BLaER1 (cell line): Measurements from ENCODE around the gene SURF1.
"Not testable (repeated sequence)": the region's sequence is repeated elsewhere in the genome, so short reads cannot be mapped to it uniquely, and the experiment has no call there.

Source experiments
- H3K27ac ChIP-seq: shearing (Covaris generic); formaldehyde crosslinking; 2 replicates; pipeline ENCODE4 v1.8.1; 2022
- H3K27me3 ChIP-seq: shearing (Covaris generic); formaldehyde crosslinking; 2 replicates; pipeline ENCODE4 v1.8.1; 2022
- H3K36me3 ChIP-seq: shearing (Covaris generic); formaldehyde crosslinking; 2 replicates; pipeline ENCODE4 v1.8.1; 2022
- H3K4me1 ChIP-seq: shearing (Covaris generic); formaldehyde crosslinking; 2 replicates; pipeline ENCODE4 v1.8.1; 2022
- H3K4me2 ChIP-seq: shearing (Covaris generic); formaldehyde crosslinking; 2 replicates; pipeline ENCODE4 v1.8.1; 2022
- H3K4me3 ChIP-seq: shearing (Covaris generic); formaldehyde crosslinking; 2 replicates; pipeline ENCODE4 v1.8.1; 2022
- H3K9ac ChIP-seq: shearing (Covaris generic); formaldehyde crosslinking; 2 replicates; pipeline ENCODE4 v1.8.1; 2022
- H3K9me3 ChIP-seq: shearing (Covaris generic); formaldehyde crosslinking; 2 replicates; pipeline ENCODE4 v1.8.1; 2022
- H4K20me1 ChIP-seq: shearing (Covaris generic); formaldehyde crosslinking; 2 replicates; pipeline ENCODE4 v1.8.1; 2022
- Cebpa-rat ChIP-seq: shearing (Covaris generic); IDR thresholded peaks from 2 replicates; pipeline ENCODE4 v1.8.1; 2022

The SURF1 gene

GRCh38 chr9:133339641-133340040, 16.6 kb downstream of the SURF1 start:
- H3K4me1 ChIP-seq: peaks cover 66% of the 10 kb centered on the region
- no peak overlapping the region for H3K4me3 ChIP-seq
- TF ChIP-seq Cebpa-rat: no peak
- peaks cover 67% of the 10 kb centered on the region for H3K36me3 ChIP-seq
- H3K27me3 ChIP-seq: no peaks in the 10 kb centered on the region
- no peak overlapping the region; the same call in 1 of the 2 replicates for H3K4me2 ChIP-seq
- no peaks in the 10 kb centered on the region for H3K9me3 ChIP-seq
- H3K9ac ChIP-seq: 0 out of 2 replicates have a peak overlapping the region, but pooled peaks have one; percentile 61
- peak overlapping the region; percentile 83 for H3K27ac ChIP-seq
- peaks cover 27% of the 10 kb centered on the region for H4K20me1 ChIP-seq

GRCh38 chr9:133335924-133336811, 20.1 kb downstream of the SURF1 start, which contains the start of gene SURF6:
Gene SURF6 (minus strand): TSS chr9:133336188. CDS start chr9:133336132, 56 bp downstream.
- peaks cover 43% of the 10 kb centered on the region for H3K4me1 ChIP-seq
- peak within 1 kb of the TSS; percentile 94 for H3K9ac ChIP-seq
- no peaks in the 10 kb centered on the region for H3K9me3 ChIP-seq
- H3K27me3 ChIP-seq: no peaks in the 10 kb centered on the region
- TF ChIP-seq Cebpa-rat: no peak
- H3K27ac ChIP-seq: peak within 1 kb of the TSS; percentile 91
- H3K4me3 ChIP-seq: peak within 1 kb of the TSS; percentile 85
- H4K20me1 ChIP-seq: peaks cover 46% of the 10 kb centered on the region
- peak within 1 kb of the TSS; percentile 95 for H3K4me2 ChIP-seq
- H3K36me3 ChIP-seq: peaks cover 67% of the 10 kb centered on the region

DNA sequence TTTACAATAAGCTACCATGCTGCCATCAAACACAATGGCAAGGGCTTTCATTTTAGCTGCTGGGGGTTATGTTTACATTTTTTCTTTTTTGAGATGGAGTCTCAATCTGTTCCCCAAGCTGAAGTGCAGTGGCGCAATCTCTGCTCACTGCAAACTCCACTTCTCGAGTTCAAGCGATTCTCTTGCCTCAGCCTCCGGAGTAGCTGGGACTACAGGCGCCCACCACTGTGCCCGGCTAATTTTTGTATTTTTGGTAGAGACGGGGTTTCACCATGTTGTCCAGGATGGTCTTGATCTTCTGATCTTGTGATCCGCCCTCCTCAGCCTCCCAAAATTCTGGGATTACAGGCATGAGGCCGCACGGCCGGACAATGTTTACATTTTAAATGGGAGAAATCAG, 21.4 kb downstream of the SURF1 start:
- Histone ChIP-seq H3K27ac (peak overlapping the region; percentile 91; the same call in 1 of the 2 replicates), H3K9ac (peak overlapping the region; percentile 94), H4K20me1 (peaks cover 58% of the 10 kb centered on the region), H3K4me2 (peak overlapping the region; percentile 95), H3K36me3 (peaks cover 67% of the 10 kb centered on the region), H3K4me1 (peaks cover 30% of the 10 kb centered on the region), H3K4me3 (peak overlapping the region; percentile 85)
- not testable (repeated sequence) for H3K9me3 ChIP-seq, H3K27me3 ChIP-seq

- H3K36me3 ChIP-seq: peaks cover 66% of the 10 kb centered on the region
- H3K9me3 ChIP-seq: no peaks in the 10 kb centered on the region
- H3K4me1 ChIP-seq: peaks cover 25% of the 10 kb centered on the region
- TF ChIP-seq Cebpa-rat: no peak
- no peaks in the 10 kb centered on the region for H3K27me3 ChIP-seq
- no peak overlapping the region for H3K4me3 ChIP-seq
- peak overlapping the region; percentile 95 for H3K4me2 ChIP-seq
- no peak overlapping the region for H3K9ac ChIP-seq
- H4K20me1 ChIP-seq: peaks cover 66% of the 10 kb centered on the region
- no peak overlapping the region for H3K27ac ChIP-seq
These were observed 22.1 kb downstream of the SURF1 start for GRCh38 chr9:133334161-133334560.

DNA sequence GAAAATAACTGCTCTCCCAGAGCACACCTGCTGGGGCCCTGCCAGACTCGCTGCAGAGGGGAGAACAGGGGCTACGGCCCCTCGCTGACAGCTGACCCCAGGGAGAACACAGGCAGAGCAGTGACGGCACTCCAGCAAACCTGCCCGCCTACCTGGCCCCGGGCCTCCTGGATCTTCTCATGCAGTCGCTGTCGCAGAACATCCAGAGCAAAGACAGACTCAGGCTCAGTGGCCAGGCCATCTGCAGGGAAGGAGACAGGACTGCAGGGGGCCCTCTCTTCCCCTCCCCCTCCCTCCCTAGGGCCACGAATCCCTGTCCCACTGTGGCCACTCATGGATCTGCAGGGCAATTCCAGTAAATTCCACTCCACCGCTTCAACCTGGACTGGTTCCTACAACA, 22.7 kb downstream of the SURF1 start:
- H3K4me1 ChIP-seq: peaks cover 25% of the 10 kb centered on the region
- H3K36me3 ChIP-seq: peaks cover 66% of the 10 kb centered on the region
- H3K9ac ChIP-seq: 0 out of 2 replicates have a peak overlapping the region, but pooled peaks have one; percentile 29
- no peak for TF ChIP-seq Cebpa-rat
- H3K27ac ChIP-seq: no peak overlapping the region
- H3K4me2 ChIP-seq: no peak overlapping the region
- H4K20me1 ChIP-seq: peaks cover 72% of the 10 kb centered on the region
- no peak overlapping the region for H3K4me3 ChIP-seq
- H3K27me3 ChIP-seq: no peaks in the 10 kb centered on the region
- H3K9me3 ChIP-seq: no peaks in the 10 kb centered on the region

GRCh38 chr9:133333011-133333410, 23.3 kb downstream of the SURF1 start:
- TF ChIP-seq Cebpa-rat: no peak
- no peak overlapping the region for H3K4me2 ChIP-seq

DNA sequence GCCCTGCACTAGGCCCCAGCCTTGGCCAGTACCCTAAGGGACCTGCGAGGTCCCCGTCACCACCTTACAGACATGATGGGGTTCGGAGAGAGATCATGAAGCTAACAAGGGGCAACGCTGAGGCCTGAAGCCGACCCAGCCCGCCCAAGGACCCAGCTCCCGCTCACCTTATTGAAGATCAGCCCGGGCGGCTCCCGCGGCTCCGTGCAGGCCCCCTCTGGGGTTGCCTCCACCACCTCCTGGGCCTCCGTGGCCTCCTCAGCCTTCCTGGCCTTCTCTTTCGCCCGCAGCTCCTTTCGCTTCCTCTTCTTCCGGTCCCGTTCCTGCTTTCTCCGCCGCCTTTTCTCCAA, 23.9 kb downstream of the SURF1 start:
- H3K27me3 ChIP-seq: no peaks in the 10 kb centered on the region
- H3K4me1 ChIP-seq: peaks cover 25% of the 10 kb centered on the region
- no peak overlapping the region for H3K4me2 ChIP-seq
- TF ChIP-seq Cebpa-rat: no peak
- no peak overlapping the region for H3K9ac ChIP-seq
- no peak overlapping the region for H3K27ac ChIP-seq
- H4K20me1 ChIP-seq: peaks cover 81% of the 10 kb centered on the region
- no peak overlapping the region for H3K4me3 ChIP-seq
- no peaks in the 10 kb centered on the region for H3K9me3 ChIP-seq
- peaks cover 68% of the 10 kb centered on the region for H3K36me3 ChIP-seq

More at GRCh38 chr9:133333011-133333410, 23.3 kb downstream of the SURF1 start:
- H3K9ac ChIP-seq: 0 out of 2 replicates have a peak overlapping the region, but pooled peaks have one; percentile 29
- peaks cover 68% of the 10 kb centered on the region for H3K36me3 ChIP-seq
- H3K27ac ChIP-seq: no peak overlapping the region
- no peak overlapping the region for H3K4me3 ChIP-seq
- H3K9me3 ChIP-seq: no peaks in the 10 kb centered on the region
- H4K20me1 ChIP-seq: peaks cover 77% of the 10 kb centered on the region
- peaks cover 25% of the 10 kb centered on the region for H3K4me1 ChIP-seq
- no peaks in the 10 kb centered on the region for H3K27me3 ChIP-seq

DNA sequence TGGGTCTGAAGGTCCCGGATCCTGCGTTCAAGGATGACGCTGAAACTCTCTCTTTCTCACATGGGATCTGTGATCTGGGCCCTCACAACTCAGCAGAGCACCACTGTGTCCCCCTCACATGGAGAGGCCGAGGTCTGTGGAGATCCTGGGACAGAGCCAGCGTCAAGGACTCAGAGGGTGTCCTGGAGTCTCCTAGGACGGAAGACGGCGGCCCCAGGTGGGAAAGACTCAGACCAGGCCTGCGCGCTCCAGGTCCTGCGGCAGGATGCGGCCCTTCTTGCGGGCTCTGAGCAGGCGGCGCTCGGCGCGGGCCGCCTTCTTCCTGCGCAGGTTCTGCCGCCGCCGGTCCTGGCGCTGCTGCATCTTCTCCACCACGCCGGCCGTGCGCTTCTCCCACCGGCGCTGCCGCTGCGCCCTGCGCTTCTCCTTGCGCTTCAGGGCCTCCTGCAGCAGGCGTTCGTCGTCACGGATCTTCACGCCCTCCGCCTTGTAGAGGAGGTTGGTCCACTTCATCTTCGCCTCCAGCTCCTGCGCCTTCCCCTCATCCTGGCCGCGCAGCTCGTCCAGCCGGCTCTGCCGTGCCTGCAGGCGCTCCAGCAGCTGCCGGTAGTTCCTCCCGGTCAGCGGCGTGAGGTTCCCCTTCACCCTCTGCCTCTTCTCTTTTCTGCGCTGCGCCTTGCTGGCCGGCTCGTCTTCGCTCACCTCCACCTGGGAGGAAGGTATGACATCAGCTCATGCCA, 24.5 kb downstream of the SURF1 start:
- Histone ChIP-seq H3K4me2 (no peak overlapping the region), H4K20me1 (peaks cover 81% of the 10 kb centered on the region), H3K27me3 (no peaks in the 10 kb centered on the region), H3K4me1 (peaks cover 22% of the 10 kb centered on the region), H3K27ac (no peak overlapping the region), H3K9me3 (no peaks in the 10 kb centered on the region), H3K36me3 (peaks cover 68% of the 10 kb centered on the region), H3K4me3 (no peak overlapping the region), H3K9ac (no peak overlapping the region)
- no peak for TF ChIP-seq Cebpa-rat

- no peak overlapping the region for H3K4me2 ChIP-seq
- TF ChIP-seq Cebpa-rat: no peak
- H3K4me1 ChIP-seq: peaks cover 16% of the 10 kb centered on the region
- H4K20me1 ChIP-seq: peaks cover 81% of the 10 kb centered on the region
- no peak overlapping the region for H3K4me3 ChIP-seq
- H3K9ac ChIP-seq: no peak overlapping the region
- no peak overlapping the region for H3K27ac ChIP-seq
- H3K27me3 ChIP-seq: no peaks in the 10 kb centered on the region
- H3K9me3 ChIP-seq: no peaks in the 10 kb centered on the region
- H3K36me3 ChIP-seq: peaks cover 68% of the 10 kb centered on the region
These were observed 25.1 kb downstream of the SURF1 start for GRCh38 chr9:133331221-133331620.

DNA sequence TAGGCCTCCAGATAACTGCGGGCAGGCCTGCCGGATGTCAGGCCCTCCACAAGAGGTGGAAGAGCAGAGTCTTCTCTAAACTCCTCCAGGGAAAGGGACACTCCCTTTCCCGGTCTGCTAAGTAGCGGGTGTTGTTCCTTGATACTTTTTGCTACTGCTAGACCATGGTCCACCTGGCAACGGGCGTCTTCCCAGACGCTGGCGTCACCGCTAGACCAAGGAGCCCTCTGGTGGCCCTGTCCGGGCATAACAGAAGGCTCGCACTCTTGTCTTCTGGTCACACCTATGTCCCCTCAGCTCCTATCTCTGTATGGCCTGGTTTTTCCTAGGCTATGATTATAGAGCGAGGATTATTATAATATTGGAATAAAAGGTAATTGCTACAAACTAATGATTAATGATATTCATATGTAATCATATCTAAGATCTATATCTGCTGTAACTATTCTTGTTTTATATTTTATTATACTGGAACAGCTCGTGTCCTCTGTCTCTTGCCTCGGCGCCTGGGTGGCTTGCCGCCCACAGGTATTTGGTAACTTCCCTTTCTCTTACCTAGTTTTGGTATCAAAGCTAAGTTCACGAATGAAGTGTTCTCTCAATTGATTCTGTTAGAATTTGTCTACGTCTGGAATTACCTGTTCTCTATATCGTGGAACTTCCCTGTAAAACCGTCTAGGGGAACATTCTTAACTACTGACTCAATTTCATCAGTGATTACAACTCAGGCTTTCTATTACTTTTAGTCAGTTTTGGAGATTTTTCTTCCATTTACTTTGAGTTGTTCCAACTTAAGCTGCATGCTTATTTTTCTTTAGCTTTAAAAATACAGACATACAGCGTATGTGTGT, 26.8 kb downstream of the SURF1 start:
- H3K27me3 ChIP-seq, H3K4me1 ChIP-seq, H3K4me2 ChIP-seq, H3K4me3 ChIP-seq, H3K9ac ChIP-seq, H3K27ac ChIP-seq, H3K9me3 ChIP-seq: not testable (repeated sequence)
- Histone ChIP-seq H4K20me1 (peaks cover 69% of the 10 kb centered on the region), H3K36me3 (peaks cover 64% of the 10 kb centered on the region)
